Neuron (in vitro differentiated cells): Measurements from ENCODE around the gene MEAF6.

Source experiments
- H2AFZ ChIP-seq: one replicate; pipeline ENCODE4 v1.6.1; 2013; ENCODE audit warnings: low read depth, mild to moderate bottlenecking, inconsistent platforms, low read length, moderate library complexity
- H3K27me3 ChIP-seq: one replicate; pipeline ENCODE4 v1.6.1; 2013; ENCODE audit warnings: low read length; ENCODE audit not compliant: insufficient read depth
- H3K36me3 ChIP-seq: one replicate; pipeline ENCODE4 v1.6.1; 2013; ENCODE audit warnings: low read length; ENCODE audit not compliant: insufficient read depth
- H3K4me1 ChIP-seq: one replicate; pipeline ENCODE4 v1.6.1; 2013; ENCODE audit warnings: low read length; ENCODE audit not compliant: insufficient read depth
- H3K4me3 ChIP-seq: 2 replicates; pipeline ENCODE4 v1.5.1; 2013; ENCODE audit warnings: mild to moderate bottlenecking, low read length, moderate library complexity
- H3K9me3 ChIP-seq: one replicate; pipeline ENCODE4 v1.6.1; 2013; ENCODE audit warnings: low read length

The MEAF6 gene

GRCh38 chr1:37486680-37487618 lies 27.6 kb downstream of the MEAF6 start:
- Histone ChIP-seq H3K9me3 (no peaks in the 10 kb centered on the region), H3K36me3 (peaks cover 18% of the 10 kb centered on the region), H2AFZ (no peak overlapping the region), H3K4me3 (no peak overlapping the region), H3K27me3 (no peaks in the 10 kb centered on the region), H3K4me1 (no peaks in the 10 kb centered on the region)

GRCh38 chr1:37485902-37486679 lies 28.5 kb downstream of the MEAF6 start:
- Histone ChIP-seq H3K27me3 (no peaks in the 10 kb centered on the region), H3K36me3 (peaks cover 22% of the 10 kb centered on the region), H3K4me1 (no peaks in the 10 kb centered on the region), H2AFZ (no peak overlapping the region), H3K9me3 (no peaks in the 10 kb centered on the region), H3K4me3 (no peak overlapping the region)

- Histone ChIP-seq H3K36me3 (peaks cover 22% of the 10 kb centered on the region), H3K27me3 (no peaks in the 10 kb centered on the region)
These were observed 30.1 kb downstream of the MEAF6 start for GRCh38 chr1:37484325-37485051.

GRCh38 chr1:37483785-37484184 lies 30.8 kb downstream of the MEAF6 start:
- Histone ChIP-seq H3K4me1 (peaks cover 5% of the 10 kb centered on the region), H3K4me3 (no peak overlapping the region), H3K36me3 (peaks cover 22% of the 10 kb centered on the region), H3K27me3 (no peaks in the 10 kb centered on the region), H2AFZ (no peak overlapping the region), H3K9me3 (no peaks in the 10 kb centered on the region)

More at GRCh38 chr1:37484325-37485051, 30.1 kb downstream of the MEAF6 start:
- Histone ChIP-seq H3K9me3 (no peaks in the 10 kb centered on the region), H3K4me1 (peaks cover 2% of the 10 kb centered on the region), H3K4me3 (no peak overlapping the region), H2AFZ (no peak overlapping the region)

- H2AFZ ChIP-seq = no peak overlapping the region
These were observed 31.5 kb downstream of the MEAF6 start for GRCh38 chr1:37482796-37483744.

GRCh38 chr1:37482004-37482785 lies 32.4 kb downstream of the MEAF6 start:
- H3K4me1 ChIP-seq = peaks cover 14% of the 10 kb centered on the region
- no peaks in the 10 kb centered on the region for H3K27me3 ChIP-seq
- H2AFZ ChIP-seq = no peak overlapping the region
- H3K36me3 ChIP-seq = peaks cover 22% of the 10 kb centered on the region
- H3K9me3 ChIP-seq = no peaks in the 10 kb centered on the region
- no peak overlapping the region for H3K4me3 ChIP-seq

More at GRCh38 chr1:37482796-37483744, 31.5 kb downstream of the MEAF6 start:
- H3K27me3 ChIP-seq = no peaks in the 10 kb centered on the region
- H3K4me3 ChIP-seq = no peak overlapping the region
- H3K36me3 ChIP-seq = peaks cover 22% of the 10 kb centered on the region
- peaks cover 6% of the 10 kb centered on the region for H3K4me1 ChIP-seq
- H3K9me3 ChIP-seq = no peaks in the 10 kb centered on the region

- Histone ChIP-seq H3K27me3 (no peaks in the 10 kb centered on the region), H3K4me3 (no peak overlapping the region), H3K9me3 (no peaks in the 10 kb centered on the region), H3K4me1 (peaks cover 22% of the 10 kb centered on the region), H3K36me3 (peaks cover 22% of the 10 kb centered on the region), H2AFZ (no peak overlapping the region)
These were observed 33.1 kb downstream of the MEAF6 start for GRCh38 chr1:37481289-37482003.

GRCh38 chr1:37480581-37481288 lies 33.8 kb downstream of the MEAF6 start:
- Histone ChIP-seq H3K4me3 (no peak overlapping the region), H2AFZ (no peak overlapping the region), H3K36me3 (peaks cover 24% of the 10 kb centered on the region), H3K4me1 (peaks cover 23% of the 10 kb centered on the region), H3K9me3 (no peaks in the 10 kb centered on the region), H3K27me3 (no peaks in the 10 kb centered on the region)

- Histone ChIP-seq H3K4me1 (peaks cover 27% of the 10 kb centered on the region), H3K27me3 (no peaks in the 10 kb centered on the region), H2AFZ (no peak overlapping the region), H3K36me3 (peaks cover 24% of the 10 kb centered on the region), H3K4me3 (no peak overlapping the region), H3K9me3 (no peaks in the 10 kb centered on the region)
These were observed 34.5 kb downstream of the MEAF6 start for GRCh38 chr1:37480125-37480466.

GRCh38 chr1:37479255-37480124 lies 35.1 kb downstream of the MEAF6 start:
- H3K27me3 ChIP-seq = no peaks in the 10 kb centered on the region
- H3K4me1 ChIP-seq = peaks cover 29% of the 10 kb centered on the region
- peaks cover 24% of the 10 kb centered on the region for H3K36me3 ChIP-seq
- no peaks in the 10 kb centered on the region for H3K9me3 ChIP-seq
- no peak overlapping the region for H3K4me3 ChIP-seq
- H2AFZ ChIP-seq = no peak overlapping the region
